NK-92 (cell line): Measurements from ENCODE around the gene DENND2A.
"Not testable (repeated sequence)": the region's sequence is repeated elsewhere in the genome, so short reads cannot be mapped to it uniquely, and the experiment has no call there.

Source experiments
- DNase-seq: peaks from one replicate; lab custom pipeline; 2025; ENCODE audit not compliant: unreplicated experiment; lab: John Stamatoyannopoulos, UW

Gene DENND2A, protein sequence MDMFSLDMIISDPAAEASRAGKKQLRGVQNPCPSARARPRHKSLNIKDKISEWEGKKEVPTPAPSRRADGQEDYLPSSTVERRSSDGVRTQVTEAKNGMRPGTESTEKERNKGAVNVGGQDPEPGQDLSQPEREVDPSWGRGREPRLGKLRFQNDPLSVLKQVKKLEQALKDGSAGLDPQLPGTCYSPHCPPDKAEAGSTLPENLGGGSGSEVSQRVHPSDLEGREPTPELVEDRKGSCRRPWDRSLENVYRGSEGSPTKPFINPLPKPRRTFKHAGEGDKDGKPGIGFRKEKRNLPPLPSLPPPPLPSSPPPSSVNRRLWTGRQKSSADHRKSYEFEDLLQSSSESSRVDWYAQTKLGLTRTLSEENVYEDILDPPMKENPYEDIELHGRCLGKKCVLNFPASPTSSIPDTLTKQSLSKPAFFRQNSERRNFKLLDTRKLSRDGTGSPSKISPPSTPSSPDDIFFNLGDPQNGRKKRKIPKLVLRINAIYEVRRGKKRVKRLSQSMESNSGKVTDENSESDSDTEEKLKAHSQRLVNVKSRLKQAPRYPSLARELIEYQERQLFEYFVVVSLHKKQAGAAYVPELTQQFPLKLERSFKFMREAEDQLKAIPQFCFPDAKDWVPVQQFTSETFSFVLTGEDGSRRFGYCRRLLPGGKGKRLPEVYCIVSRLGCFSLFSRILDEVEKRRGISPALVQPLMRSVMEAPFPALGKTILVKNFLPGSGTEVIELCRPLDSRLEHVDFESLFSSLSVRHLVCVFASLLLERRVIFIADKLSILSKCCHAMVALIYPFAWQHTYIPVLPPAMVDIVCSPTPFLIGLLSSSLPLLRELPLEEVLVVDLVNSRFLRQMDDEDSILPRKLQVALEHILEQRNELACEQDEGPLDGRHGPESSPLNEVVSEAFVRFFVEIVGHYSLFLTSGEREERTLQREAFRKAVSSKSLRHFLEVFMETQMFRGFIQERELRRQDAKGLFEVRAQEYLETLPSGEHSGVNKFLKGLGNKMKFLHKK

GRCh38 chr7:140640727-140641523 is at the start of gene DENND2A:
Gene DENND2A (minus strand): TSS chr7:140640813. CDS start chr7:140602397, 38,416 bp downstream.
- DNase-seq: no peak

- DNase-seq: no peak
Observed at GRCh38 chr7:140689199-140690152, 48.9 kb upstream of the DENND2A start.

DNA sequence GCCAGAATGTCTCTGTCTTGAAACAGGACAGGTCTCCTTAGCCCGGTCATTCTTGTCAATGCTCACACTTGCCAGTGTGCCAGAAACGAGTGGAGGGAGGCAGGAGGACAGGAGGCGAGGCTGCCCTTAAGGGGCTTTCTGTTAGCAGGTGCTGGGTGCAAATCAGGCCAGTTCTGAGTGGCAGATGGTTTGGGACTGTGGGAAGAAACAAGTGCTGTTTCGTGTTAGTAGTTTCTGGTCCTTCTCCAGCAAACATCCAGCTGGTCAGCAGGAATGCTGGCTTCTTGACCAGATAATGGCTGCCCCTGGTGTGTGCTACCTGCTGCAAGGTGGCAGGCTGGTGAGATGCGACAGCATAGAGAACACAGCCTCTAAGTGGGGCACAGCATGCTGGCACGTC is 47.7 kb upstream of the DENND2A start:
- DNase-seq: no peak

GRCh38 chr7:140686921-140687320 is 46.3 kb upstream of the DENND2A start:
- DNase-seq: no peak

- no peak for DNase-seq
Observed at GRCh38 chr7:140685407-140686087, 44.9 kb upstream of the DENND2A start.

GRCh38 chr7:140684066-140684950 is 43.7 kb upstream of the DENND2A start:
- DNase-seq: no peak

DNA sequence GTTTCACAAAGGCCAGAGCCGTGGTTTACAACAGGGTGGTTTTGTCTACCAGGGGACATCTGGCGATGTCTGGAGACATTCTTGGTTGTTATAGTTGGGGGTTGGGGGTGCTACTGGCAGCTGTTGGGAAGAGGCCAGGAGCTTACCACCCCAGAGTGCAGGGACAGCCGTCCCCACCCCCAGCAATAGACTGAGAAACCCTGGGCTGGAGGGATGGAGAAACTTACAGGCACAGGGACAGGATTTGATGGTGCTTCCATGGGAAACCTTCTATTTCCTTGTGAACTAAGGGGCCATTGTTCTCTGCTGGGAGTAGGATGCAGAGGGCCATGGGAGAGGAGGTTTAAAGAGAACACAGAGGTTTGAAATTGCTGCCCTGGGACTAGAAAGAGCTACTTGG is 43.0 kb upstream of the DENND2A start:
- DNase-seq: no peak

- DNase-seq: no peak
Observed at GRCh38 chr7:140681766-140682165, 41.2 kb upstream of the DENND2A start.

- no peak for DNase-seq
Observed at GRCh38 chr7:140680886-140681285, 40.3 kb upstream of the DENND2A start.

- no peak for DNase-seq
Observed at GRCh38 chr7:140679186-140679585, 38.6 kb upstream of the DENND2A start.

DNA sequence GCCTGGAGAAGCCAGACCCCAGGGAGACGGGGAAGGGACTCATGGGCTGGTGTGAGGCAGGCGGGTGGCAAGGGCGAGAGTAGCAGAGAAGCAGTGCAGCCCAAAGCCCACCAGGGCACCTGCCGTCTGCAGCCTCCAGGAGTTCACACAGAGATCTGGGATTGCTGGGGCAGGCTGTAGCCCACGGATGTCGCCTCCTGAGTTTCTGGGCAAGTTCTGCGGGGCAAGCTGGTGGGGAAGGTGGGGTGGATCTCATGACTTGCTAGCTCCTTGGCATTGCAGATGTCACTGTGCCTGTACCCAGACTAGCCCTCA is 38.2 kb upstream of the DENND2A start:
- no peak for DNase-seq

GRCh38 chr7:140678081-140678815 is 37.6 kb upstream of the DENND2A start:
- no peak for DNase-seq

DNA sequence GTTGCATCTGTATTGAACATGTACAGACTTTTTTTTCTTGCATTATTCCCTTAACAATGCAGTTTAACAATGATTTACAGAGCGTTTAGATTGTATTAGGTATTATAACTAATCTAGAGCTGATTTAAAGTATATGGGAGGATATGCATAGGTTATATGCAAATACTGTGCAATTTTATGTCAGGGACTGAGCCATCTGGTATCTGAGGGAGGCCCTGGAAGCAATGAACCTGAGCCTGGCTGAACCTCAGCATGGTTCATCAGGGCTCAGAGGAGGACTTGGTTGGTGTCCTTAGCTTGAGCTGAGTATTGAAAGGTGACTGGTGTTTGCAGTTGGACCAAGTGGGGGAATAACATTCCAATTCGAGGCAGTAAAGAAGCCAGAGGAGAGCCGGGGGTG is 36.9 kb upstream of the DENND2A start:
- no peak for DNase-seq

- DNase-seq: not testable (repeated sequence)
Observed at GRCh38 chr7:140676956-140677355, 36.3 kb upstream of the DENND2A start.

DNA sequence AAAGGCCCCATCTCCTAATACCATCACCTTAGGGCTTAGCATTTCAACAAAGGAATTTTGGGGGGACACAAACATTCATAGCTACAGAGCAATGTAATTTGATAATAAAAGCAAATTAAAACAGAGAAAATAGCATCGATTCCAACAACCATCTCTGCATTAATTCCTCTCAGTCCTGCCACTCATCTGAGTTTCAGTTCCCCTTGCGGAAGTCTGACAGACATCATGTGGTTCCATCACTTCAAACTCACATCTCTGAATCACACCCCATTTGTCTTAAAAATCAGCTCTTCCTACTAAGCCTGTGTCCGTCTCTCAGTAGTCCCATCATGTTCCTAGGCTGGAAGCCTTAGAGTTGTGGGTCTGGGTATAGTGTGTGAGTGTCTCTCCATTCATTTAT is 35.7 kb upstream of the DENND2A start:
- no peak for DNase-seq

DNA sequence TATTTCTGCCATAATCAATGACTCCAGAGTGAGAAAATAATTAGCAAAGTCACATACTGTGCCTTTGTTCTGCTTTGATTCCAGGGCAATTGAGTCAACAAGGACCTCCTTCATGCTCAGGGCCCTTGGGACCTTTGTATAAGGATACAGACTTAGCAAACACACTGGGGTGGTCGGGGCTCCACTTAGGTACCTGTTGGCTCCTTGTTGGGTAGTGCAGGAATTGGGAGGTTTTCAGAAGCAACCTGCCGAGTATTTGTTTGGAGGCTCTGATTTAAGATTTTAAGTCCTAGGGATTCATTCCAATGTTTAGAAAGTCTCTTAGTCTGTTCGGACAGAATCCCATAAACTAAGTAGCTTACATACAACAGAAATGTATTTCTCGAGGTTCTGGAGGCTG is 35.1 kb upstream of the DENND2A start:
- no peak for DNase-seq

DNA sequence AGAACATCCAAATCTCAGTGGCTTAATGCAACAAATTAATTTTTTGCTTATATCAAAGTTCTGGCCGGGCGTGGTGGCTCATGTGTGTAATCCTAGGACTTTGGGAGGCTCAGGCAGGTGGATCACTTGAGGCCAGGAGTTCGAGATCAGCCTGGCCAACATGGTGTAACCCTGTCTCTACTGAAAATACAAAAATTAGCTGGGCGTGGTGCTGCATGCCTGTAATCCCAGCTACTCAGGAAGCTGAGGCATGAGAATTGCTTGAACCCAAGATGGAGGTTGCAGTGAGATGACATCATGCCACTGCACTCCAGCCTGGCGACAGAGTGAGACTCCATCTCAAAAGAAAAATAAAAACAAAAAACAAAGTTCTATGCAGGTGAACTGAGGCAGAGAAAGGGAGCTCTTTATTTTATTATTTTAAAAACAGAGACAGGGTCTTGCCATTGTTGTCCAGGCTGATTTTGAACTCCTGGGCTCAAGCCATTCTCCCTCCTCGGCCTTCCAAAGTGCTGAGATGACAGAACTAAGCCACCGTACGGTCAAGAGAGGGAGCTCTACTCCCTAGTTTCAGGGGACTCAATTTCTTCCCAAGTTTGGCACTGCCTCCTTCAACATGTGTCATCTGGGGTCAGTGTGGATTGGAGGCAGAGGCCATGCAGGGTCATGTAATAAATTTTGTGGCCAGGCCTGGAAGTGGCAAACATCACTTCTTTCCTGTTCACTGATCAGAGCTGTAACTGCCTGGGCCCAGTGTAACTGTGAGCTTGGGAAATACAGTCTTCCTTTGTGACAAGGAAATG is 34.5 kb upstream of the DENND2A start:
- DNase-seq: no peak
